ENCODE data around the gene PLSCR3.

PLSCR3 gene

DNA sequence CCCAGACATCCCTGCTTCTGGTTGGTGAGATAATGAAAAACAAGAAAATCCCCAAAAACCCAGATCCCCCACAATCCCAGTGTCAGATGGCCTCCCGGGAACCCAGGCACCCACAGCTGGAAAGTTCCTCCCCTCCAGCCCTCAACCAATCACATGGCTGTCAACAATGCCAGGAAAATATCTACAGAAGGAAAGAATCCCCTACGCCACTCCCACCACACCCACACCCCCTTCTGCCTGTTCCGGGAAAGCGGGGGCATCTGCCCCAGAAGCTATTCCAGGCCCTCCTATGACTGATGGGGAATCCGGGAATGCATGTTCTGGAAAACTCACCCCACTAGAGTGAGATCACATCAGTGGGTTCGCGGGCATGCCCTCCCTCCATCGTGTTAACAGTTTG lies 37.6 kb downstream of the PLSCR3 start:
- DNase-seq (ENCODE audit: extremely low read depth, low read depth), result no peak
- TF ChIP-seq, protein P1, sequence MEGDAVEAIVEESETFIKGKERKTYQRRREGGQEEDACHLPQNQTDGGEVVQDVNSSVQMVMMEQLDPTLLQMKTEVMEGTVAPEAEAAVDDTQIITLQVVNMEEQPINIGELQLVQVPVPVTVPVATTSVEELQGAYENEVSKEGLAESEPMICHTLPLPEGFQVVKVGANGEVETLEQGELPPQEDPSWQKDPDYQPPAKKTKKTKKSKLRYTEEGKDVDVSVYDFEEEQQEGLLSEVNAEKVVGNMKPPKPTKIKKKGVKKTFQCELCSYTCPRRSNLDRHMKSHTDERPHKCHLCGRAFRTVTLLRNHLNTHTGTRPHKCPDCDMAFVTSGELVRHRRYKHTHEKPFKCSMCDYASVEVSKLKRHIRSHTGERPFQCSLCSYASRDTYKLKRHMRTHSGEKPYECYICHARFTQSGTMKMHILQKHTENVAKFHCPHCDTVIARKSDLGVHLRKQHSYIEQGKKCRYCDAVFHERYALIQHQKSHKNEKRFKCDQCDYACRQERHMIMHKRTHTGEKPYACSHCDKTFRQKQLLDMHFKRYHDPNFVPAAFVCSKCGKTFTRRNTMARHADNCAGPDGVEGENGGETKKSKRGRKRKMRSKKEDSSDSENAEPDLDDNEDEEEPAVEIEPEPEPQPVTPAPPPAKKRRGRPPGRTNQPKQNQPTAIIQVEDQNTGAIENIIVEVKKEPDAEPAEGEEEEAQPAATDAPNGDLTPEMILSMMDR (IDR thresholded peaks at IDR 0.05; ENCODE audit: low read depth, low read length, missing control alignments), result no peak
- H3K4me3 ChIP-seq (replicated peaks; ENCODE audit: low read depth, low read length), result no peak overlapping the region

DNA sequence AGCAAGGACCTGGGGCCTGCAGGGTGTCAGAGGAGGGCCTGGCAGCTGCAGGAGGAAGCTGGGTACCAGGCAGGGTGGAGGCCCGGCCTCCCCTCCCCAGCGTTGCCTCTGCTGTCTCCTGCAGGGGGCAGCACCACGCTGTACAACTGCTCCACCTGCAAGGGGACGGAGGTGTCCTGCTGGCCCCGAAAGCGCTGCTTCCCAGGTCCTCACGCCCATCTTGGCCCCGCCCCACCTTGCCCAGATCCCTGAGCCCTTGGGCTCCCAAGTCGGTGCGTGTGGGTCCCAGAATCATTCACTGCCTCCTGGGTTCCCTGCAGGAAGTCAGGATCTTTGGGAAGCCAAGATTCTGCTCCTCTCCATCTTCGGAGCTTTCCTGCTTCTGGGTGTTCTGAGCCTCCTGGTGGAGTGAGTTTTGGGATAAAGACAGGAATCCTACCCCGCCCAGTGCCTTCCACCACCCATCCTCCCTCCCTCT lies 38.2 kb downstream of the PLSCR3 start:
- H3K4me3 ChIP-seq (replicated peaks; ENCODE audit: low read depth, low read length), result no peak overlapping the region
- TF ChIP-seq, protein P1 (IDR thresholded peaks at IDR 0.05; ENCODE audit: low read depth, low read length, missing control alignments), result peak; percentile 83
- DNase-seq (ENCODE audit: extremely low read depth, low read depth), result no peak

DNA sequence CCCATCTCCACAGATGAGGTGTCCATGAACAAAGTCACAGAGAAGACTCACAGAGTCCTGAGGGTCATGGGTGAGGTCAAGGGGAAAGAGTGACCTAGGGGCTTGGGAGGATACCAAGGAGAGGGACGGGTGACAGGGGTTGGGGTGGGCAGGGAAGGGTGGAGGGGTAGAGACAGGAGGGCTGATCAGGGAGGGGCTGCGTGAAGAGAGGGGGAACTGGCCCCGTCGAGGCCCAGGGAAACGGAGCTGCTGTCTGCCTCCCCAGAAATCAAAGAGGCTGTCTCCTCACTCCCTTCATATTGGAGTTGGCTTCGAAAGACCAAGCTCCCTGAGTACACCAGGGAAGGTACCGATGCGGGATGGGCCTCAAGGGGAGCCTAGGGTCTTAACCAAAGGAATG lies 38.8 kb downstream of the PLSCR3 start:
- TF ChIP-seq, protein P1 (IDR thresholded peaks at IDR 0.05; ENCODE audit: low read depth, low read length, missing control alignments), result no peak
- no peak for DNase-seq (ENCODE audit: extremely low read depth, low read depth)
- no peak overlapping the region for H3K4me3 ChIP-seq (replicated peaks; ENCODE audit: low read depth, low read length)

DNA sequence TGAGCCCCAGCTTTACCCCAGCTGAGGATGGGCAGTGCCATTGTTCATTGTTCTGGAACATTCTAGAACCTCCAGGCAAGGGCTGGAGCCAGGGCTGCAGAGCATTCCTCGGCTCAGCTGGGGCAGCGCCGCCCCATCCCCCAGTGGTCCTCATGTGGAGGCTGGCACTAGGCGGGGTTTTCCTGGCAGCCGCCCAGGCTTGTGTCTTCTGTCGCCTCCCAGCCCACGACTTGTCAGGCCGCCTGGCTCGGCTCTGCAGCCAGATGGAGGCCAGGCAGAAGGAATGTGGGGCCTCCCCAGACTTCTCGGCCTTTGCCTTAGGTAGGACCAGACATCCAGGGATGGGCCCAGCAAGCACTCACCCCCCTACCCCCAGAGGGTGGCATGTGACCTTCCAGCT lies 39.3 kb downstream of the PLSCR3 start, which contains the start of gene TMEM95:
Gene TMEM95, plus strand, starts transcription at position 104 of the 400 bp plus-strand sequence. Its CDS starts 49 bp downstream, at position 153.
- DNase-seq (ENCODE audit: extremely low read depth, low read depth), result no peak
- H3K4me3 ChIP-seq (replicated peaks; ENCODE audit: low read depth, low read length), result no peak within 1 kb of the TSS
- TF ChIP-seq, protein P1 (IDR thresholded peaks at IDR 0.05; ENCODE audit: low read depth, low read length, missing control alignments), result no peak

DNA sequence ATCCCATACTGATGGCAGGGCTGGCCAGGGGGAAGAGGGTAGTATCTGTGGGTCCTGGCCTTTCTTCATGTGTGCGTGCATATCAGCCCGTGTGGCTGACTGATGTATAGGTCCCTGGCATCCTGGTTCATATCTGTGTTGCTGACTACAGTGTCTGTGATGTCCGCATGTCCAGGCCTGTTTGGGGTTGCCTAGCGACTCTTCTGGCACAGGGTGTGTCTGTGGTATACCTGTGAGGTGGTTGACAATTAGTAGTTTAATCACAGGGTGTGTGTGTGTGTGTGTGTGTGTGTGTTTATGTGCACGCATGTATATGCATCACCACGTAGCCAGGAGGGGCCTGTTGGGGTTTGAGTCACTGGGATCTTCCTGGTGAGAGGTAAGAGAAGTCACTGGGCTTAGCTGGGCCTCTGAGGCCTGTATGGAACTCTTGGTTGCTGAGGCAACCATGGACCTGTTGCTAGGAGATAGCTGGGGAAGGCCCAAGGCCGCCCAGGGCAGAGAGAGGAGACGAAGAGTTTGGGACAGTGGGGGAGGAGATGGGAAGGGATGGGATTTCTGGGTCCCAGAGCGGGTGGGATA lies 40.0 kb downstream of the PLSCR3 start:
- TF ChIP-seq, protein P1 (IDR thresholded peaks at IDR 0.05; ENCODE audit: low read depth, low read length, missing control alignments), result no peak
- no peak for DNase-seq (ENCODE audit: extremely low read depth, low read depth)
- no peak overlapping the region for H3K4me3 ChIP-seq (replicated peaks; ENCODE audit: low read depth, low read length)

DNA sequence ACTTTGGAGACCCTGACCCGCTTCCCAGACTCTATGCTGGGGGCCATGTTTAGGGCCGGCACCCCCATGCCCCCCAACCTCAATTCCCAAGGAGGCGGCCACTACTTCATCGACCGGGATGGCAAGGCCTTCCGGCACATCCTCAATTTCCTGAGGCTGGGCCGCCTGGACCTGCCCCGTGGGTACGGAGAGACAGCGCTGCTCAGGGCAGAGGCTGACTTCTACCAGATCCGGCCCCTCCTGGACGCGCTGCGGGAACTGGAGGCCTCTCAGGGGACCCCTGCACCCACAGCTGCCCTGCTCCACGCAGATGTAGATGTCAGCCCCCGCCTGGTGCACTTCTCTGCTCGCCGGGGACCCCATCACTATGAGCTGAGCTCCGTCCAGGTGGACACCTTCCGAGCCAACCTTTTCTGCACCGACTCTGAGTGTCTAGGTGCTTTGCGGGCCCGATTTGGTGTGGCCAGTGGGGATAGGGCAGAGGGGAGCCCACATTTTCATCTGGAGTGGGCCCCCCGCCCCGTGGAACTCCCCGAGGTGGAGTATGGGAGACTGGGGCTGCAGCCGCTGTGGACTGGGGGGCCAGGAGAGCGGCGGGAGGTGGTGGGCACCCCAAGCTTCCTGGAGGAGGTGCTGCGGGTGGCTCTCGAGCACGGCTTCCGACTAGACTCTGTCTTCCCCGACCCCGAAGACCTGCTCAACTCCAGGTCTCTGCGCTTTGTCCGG lies 41.3 kb downstream of the PLSCR3 start:
- TF ChIP-seq, protein P1 (IDR thresholded peaks at IDR 0.05; ENCODE audit: low read depth, low read length, missing control alignments), result no peak
- no peak for DNase-seq (ENCODE audit: extremely low read depth, low read depth)
- H3K4me3 ChIP-seq (replicated peaks; ENCODE audit: low read depth, low read length), result peak overlapping the region; percentile 66

All from HFF-Myc (cell line).